HG02588 (cell line): ENCODE results near the gene SPSB2.
"Not testable (repeated sequence)": the region's sequence is repeated elsewhere in the genome, so short reads cannot be mapped to it uniquely, and the experiment has no call there.

ENCODE experiments used
- ATAC-seq: cut with Tn5 transposase; IDR thresholded peaks from one replicate; pipeline ENCODE4 v1.9.1; 2021; ENCODE audit warnings: mild to moderate bottlenecking, moderate library complexity; ENCODE audit not compliant: unreplicated experiment

The SPSB2 gene, protein sequence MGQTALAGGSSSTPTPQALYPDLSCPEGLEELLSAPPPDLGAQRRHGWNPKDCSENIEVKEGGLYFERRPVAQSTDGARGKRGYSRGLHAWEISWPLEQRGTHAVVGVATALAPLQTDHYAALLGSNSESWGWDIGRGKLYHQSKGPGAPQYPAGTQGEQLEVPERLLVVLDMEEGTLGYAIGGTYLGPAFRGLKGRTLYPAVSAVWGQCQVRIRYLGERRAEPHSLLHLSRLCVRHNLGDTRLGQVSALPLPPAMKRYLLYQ

GRCh38 chr12:6873094-6874014 lies at the start of gene SPSB2:
TSS of gene SPSB2 (minus strand) at chr12:6873303. CDS start at chr12:6872901, 402 bp downstream.
- peak; percentile 78 for ATAC-seq

DNA sequence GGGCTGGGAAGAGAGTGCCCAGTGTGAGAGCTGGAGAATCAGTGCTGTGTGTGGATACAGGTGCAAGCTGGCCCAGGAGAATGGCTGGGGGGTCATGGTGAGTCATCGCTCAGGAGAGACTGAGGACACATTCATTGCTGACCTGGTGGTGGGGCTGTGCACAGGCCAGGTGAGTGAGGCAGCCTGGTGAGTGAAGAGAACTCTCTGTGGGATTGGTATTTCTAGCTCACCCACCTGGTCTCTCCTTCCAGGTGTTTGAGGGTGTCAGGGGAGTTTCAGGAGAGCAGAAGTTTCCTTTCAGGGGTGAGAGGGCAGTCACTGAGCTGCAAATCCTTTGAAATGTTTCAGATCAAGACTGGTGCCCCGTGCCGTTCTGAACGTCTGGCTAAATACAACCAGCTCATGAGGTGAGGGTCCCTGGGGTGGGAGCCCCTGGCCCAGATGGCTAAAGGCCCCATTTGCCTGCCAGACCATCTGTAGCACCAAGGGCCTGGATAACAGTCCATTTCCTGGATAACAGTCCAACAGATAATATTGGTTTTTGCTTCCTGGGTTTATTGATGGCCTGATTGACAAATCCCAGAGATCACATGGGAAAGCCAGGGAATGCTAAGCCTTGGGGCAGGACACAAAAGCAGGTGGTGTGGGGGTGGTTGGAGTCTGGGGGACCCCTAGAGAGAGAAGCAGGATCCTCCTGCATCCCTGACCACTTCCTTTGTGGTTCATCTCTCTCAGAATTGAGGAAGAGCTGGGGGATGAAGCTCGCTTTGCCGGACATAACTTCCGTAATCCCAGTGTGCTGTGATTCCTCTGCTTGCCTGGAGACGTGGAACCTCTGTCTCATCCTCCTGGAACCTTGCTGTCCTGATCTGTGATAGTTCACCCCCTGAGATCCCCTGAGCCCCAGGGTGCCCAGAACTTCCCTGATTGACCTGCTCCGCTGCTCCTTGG lies 49.2 kb upstream of the SPSB2 start:
- no peak for ATAC-seq

DNA sequence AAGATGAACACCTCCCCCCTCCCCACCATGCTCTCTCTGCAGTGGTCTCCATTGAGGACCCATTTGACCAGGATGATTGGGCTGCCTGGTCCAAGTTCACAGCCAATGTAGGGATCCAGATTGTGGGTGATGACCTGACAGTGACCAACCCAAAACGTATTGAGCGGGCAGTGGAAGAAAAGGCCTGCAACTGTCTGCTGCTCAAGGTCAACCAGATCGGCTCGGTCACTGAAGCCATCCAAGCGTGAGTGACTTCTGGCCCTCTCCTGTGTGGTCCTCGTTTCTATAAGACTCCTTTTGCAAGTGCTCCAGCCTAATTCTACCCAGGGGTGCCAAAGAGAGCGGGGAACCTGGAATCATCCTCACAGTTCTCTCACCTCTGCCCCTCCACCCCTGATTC lies 48.4 kb upstream of the SPSB2 start:
- ATAC-seq: no peak

- no peak for ATAC-seq
Observed at GRCh38 chr12:6919588-6919987, 46.5 kb upstream of the SPSB2 start.

GRCh38 chr12:6917491-6918231 lies 44.6 kb upstream of the SPSB2 start:
- ATAC-seq: no peak

DNA sequence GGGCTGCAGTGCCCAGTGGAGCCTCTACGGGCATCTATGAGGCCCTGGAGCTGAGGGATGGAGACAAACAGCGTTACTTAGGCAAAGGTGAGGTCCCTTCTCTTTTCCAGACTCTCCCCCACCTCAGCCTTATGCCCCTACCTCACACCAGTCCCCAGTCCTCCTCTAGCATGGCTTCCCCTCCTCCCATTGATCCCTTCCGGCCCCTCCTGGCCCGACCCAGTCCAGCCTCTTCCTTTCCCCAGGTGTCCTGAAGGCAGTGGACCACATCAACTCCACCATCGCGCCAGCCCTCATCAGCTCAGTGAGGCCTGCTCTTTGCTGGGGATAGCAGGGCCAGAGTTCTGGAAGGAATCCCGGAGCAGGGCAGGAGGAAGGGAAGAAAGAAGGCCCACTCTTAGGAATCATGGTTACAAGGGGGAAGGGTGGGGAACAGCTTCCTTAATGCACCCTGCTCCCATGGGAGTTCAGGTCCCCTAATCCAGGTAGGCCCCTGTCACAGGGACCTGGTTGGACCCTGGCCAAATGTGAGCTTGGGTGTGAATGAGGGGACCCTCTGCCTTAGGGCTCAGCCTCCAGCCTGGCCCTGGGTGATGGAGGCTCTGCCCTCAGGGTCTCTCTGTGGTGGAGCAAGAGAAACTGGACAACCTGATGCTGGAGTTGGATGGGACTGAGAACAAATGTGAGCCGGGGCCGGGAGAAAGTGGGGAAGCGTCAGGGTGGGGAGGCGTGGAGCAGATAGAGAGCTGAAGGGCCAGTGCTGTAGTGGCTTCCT lies 43.5 kb upstream of the SPSB2 start:
- ATAC-seq: no peak

GRCh38 chr12:6915789-6916285 lies 42.7 kb upstream of the SPSB2 start:
- ATAC-seq: no peak

DNA sequence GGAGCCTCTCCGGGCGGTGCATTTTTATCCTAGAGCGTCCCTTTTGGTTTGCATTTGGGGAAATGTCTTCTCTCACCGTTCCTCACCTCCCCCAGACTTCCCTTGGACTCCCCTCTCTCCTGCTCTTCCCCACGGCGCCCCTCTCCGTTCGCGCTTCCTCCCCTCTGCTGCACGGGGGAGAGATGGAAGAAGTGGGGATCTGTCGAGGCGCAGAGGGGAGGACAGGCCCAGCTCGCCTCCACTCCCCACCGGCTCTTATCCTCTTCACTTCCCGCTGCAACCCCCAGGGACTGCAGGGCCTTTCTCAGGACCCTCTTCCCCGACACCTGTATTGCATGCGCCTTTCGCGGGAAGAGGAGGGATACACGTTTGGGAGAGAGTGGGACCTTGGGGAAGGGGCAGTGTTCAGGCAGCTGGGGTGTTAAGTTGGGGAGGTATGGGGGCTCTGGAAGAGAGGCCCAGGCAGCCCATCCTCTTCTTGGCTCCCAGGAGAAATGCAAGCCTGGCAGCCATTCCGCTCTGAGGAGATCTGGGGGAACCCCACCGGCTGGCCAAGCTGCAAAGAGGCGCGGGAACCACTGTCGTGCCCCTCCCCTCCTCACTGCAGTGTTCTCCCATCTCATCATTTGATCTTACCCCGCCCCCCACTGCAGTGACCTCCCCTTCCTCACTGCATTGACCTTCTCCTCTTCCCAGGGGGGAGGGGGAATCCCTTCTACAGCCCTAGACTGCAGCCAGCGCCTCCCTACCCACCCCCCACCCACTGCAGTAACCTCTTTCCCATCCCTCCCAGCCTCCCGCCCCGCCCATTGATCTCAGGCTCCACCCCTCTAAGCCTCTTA lies 42.1 kb upstream of the SPSB2 start:
- ATAC-seq: no peak

DNA sequence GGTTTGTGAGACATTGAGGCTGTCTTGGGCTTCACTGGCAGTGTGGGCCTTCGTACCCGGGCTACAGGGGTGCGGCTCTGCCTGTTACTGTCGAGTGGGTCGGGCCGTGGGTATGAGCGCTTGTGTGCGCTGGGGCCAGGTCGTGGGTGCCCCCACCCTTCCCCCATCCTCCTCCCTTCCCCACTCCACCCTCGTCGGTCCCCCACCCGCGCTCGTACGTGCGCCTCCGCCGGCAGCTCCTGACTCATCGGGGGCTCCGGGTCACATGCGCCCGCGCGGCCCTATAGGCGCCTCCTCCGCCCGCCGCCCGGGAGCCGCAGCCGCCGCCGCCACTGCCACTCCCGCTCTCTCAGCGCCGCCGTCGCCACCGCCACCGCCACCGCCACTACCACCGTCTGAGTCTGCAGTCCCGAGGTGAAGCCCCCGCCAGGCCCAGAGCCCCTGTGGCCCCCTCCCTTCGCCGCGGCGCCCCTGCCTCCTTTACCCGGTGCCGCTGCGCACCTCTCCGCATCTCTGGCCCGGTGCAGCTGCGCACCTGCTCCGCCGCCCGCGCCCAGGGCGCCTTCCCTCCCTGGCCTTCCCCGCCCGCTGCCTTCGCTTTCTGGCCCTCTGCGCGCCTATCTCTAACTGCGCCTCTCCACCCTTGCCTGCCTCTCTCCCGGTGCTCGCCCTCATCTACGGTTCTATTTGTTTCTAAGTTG lies 41.3 kb upstream of the SPSB2 start, which contains the start of gene ENO2:
ENO2 (plus strand) TSS at position 335 of the 701 bp plus-strand sequence. CDS start 1,253 bp downstream, outside the sequence.
- peak; percentile 71 for ATAC-seq

- ATAC-seq: no peak
Observed at GRCh38 chr12:6912164-6912935, 39.2 kb upstream of the SPSB2 start.

DNA sequence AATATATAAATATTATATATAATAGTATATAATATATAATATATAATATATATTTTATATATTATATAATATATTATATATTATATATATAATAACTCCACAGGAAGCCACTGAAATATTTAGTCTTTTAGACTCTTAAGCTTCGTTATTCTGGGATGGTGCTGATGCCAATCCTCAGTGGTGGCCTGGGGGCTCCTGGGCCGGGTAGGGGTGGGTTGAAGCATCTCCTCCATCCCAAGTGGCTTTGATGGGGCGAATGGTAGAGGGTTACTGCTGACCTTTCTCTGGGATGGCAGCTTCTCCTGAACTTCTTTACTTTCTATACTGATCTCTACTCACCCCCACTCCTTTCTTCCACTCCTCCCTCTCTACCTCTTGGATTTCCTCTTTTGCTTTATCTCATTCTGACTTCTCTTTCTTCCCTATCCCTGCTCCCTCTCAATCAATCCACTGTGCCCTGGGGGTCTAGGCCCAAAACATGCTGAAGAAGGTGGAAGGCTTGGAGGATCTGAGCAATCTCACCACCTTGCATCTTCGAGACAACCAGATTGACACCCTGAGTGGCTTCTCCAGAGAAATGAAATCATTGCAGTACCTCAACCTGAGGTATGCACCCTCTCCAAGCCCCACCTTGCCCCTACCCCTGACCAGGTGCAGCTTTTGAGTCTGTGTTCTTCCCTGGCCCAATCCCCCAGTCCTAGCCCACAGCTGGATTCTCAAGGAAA lies 36.5 kb upstream of the SPSB2 start:
- ATAC-seq: no peak

DNA sequence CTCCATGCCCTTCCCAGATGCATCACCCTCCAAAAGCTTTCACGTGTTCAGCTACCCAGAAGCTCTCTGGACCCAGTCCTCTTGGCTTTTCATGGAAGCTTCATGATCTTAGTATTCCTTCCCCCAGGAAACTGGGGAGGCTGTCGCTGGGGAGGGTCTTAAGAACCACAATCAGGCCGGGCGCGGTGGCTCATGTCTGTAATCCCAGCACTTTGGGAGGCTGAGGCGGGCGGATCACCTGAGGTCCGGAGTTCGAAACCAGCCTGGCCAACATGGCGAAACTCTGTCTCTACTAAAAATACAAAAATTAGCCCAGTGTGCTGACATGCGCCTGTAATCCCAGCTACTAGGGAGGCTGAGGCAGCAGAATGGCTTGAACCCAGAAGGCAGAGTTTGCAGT lies 35.0 kb upstream of the SPSB2 start:
- ATAC-seq: not testable (repeated sequence)

DNA sequence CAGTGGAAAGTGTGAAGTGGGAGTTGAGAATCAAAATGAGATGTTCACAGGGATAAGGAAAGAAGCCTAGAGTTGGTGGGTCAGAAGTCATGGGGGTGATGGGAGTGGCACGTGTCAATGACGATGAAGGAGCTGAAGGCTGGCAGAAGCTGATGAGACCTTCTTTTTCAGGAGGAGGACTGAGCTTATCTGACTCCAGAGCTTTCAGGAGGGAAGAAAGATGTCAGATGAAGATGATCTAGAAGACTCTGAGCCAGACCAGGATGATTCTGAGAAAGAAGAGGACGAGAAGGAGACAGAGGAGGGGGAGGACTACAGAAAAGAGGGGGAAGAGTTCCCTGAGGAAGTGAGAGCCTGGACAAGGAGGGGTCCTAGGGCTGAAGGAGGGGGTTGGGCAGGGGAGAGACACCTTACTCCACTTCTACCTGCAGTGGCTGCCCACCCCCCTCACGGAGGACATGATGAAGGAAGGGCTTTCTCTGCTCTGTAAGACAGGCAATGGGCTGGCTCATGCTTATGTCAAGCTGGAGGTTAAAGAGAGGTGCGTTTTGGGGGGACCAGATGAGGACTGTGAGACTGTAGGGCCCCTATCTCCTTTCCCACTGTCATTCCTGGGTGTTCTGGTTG lies 32.4 kb upstream of the SPSB2 start:
- no peak for ATAC-seq

DNA sequence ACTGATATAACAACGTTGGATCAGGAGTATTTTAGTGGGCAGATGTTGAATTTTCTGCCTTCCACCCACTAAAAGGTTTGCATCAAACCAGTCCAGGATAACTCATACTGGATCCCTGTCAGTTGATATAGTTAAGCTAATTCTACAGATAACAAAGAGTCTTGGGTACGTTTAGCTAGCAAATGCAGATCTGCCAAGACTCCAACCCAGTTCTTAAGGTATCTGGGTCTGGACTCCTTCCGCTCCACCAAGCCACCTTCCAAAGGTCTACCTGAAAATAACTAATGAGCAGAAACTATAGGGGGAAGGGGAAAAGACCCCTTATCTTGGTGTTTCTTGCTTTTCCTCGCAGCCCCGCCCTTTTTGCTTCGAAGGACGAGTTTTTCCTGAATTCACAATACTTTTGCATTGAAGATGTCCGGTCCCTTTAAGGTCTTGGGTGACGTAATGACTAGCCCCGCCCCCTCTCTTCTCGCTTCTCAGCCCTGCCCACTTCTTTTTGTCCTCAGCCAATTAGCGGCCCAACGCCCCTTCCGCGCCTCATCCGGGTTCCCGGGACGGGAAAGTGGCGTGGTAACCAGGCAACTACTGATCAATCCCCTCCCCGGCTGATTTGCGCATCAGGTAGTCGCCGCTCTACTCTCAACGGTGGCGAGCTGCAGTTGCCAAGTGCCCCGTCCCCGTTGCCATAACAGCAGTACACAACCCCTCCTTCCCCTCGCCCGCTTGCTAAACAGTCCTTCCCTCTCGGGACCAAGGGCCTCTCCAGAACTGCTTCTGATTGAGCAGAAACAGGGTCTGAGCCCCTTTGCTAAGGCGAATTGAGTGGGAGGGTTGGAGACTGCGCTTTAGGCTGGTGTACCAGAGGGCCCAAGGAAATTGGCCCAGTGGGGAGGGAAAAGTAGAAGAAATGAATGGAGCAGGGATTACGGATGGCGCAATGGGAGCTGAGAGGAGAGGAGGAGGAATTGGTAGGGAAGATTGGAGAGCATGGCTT lies 31.5 kb upstream of the SPSB2 start, which contains the start of gene LRRC23:
LRRC23 (plus strand) TSS at position 543 of the 997 bp plus-strand sequence. CDS start 812 bp downstream, outside the sequence.
- peak; percentile 91 for ATAC-seq
